Osteocyte (in vitro differentiated cells): ENCODE data around the gene MAPKBP1. TPM values are rescaled to one million over a fixed set of nuclear protein-coding genes. Genes with fewer than 3 reads are reported as not detected.

Experiments
- DNase-seq: peaks from one replicate; pipeline ENCODE4 v3.0.0; 2021; ENCODE audit warnings: mixed read lengths; ENCODE audit not compliant: unreplicated experiment; ENCODE audit errors: extremely low spot score
- H3K27ac Mint-ChIP-seq: one replicate; pipeline ENCODE4 v1.8.0; 2021; ENCODE audit warnings: mild to moderate bottlenecking, mixed read lengths; ENCODE audit not compliant: unreplicated experiment
- H3K27me3 Mint-ChIP-seq: one replicate; pipeline ENCODE4 v1.8.0; 2021; ENCODE audit warnings: mixed read lengths; ENCODE audit not compliant: unreplicated experiment
- H3K36me3 Mint-ChIP-seq: one replicate; pipeline ENCODE4 v1.8.0; 2021; ENCODE audit warnings: mixed read lengths; ENCODE audit not compliant: unreplicated experiment
- H3K4me1 Mint-ChIP-seq: one replicate; pipeline ENCODE4 v1.8.0; 2021; ENCODE audit warnings: mixed read lengths; ENCODE audit not compliant: unreplicated experiment
- H3K4me3 Mint-ChIP-seq: one replicate; pipeline ENCODE4 v1.8.0; 2021; ENCODE audit warnings: mild to moderate bottlenecking, moderate library complexity, mixed read lengths; ENCODE audit not compliant: unreplicated experiment
- H3K9me3 Mint-ChIP-seq: one replicate; pipeline ENCODE4 v1.8.0; 2021; ENCODE audit warnings: mixed read lengths; ENCODE audit not compliant: unreplicated experiment
- CTCF ChIP-seq: fragments of 200-600 bp; sonication (generic); IDR thresholded peaks from 2 replicates; pipeline ENCODE4 v1.5.0; 2021; ENCODE audit warnings: antibody characterized with exemption, mild to moderate bottlenecking, moderate library complexity
- total RNA-seq: library from RNA; stranded (reverse); gene quantifications from 2 replicates; pipeline ENCODE4 v1.2.1, GENCODE V29; 2021

The MAPKBP1 gene
- total RNA-seq, 1 donor from 2014 or later = 34.2 TPM

GRCh38 chr15:41806291-41807181, 32.3 kb downstream of the MAPKBP1 start:
- Mint-ChIP-seq H3K4me1 (peaks cover 27% of the 10 kb centered on the region), H3K9me3 (no peaks in the 10 kb centered on the region), H3K27me3 (no peaks in the 10 kb centered on the region), H3K36me3 (no peaks in the 10 kb centered on the region), H3K4me3 (no peak overlapping the region), H3K27ac (peak overlapping the region; percentile 23)
- TF ChIP-seq CTCF = no peak
- DNase-seq = no peak

GRCh38 chr15:41809121-41809520, 34.8 kb downstream of the MAPKBP1 start:
- no peaks in the 10 kb centered on the region for H3K9me3 Mint-ChIP-seq

GRCh38 chr15:41809526-41810220, 35.4 kb downstream of the MAPKBP1 start:
- Mint-ChIP-seq H3K36me3 (peaks cover 7% of the 10 kb centered on the region), H3K27ac (no peak overlapping the region), H3K9me3 (no peaks in the 10 kb centered on the region), H3K27me3 (no peaks in the 10 kb centered on the region), H3K4me1 (peaks cover 20% of the 10 kb centered on the region), H3K4me3 (no peak overlapping the region)
- DNase-seq = no peak
- TF ChIP-seq CTCF = no peak

More at GRCh38 chr15:41809121-41809520, 34.8 kb downstream of the MAPKBP1 start:
- Mint-ChIP-seq H3K27me3 (no peaks in the 10 kb centered on the region), H3K4me3 (no peak overlapping the region), H3K27ac (no peak overlapping the region), H3K4me1 (peaks cover 25% of the 10 kb centered on the region), H3K36me3 (peaks cover 5% of the 10 kb centered on the region)
- no peak for TF ChIP-seq CTCF
- DNase-seq = no peak

GRCh38 chr15:41810651-41811431, 36.6 kb downstream of the MAPKBP1 start:
- peaks cover 13% of the 10 kb centered on the region for H3K36me3 Mint-ChIP-seq
- no peak overlapping the region for H3K4me3 Mint-ChIP-seq
- H3K27ac Mint-ChIP-seq = no peak overlapping the region
- H3K27me3 Mint-ChIP-seq = no peaks in the 10 kb centered on the region
- H3K4me1 Mint-ChIP-seq = peaks cover 12% of the 10 kb centered on the region
- TF ChIP-seq CTCF = no peak
- no peak for DNase-seq
- H3K9me3 Mint-ChIP-seq = no peaks in the 10 kb centered on the region
